HG03342 (cell line): ENCODE measurements around the gene PRIMPOL.
"Not testable (repeated sequence)": the region's sequence is repeated elsewhere in the genome, so short reads cannot be mapped to it uniquely, and the experiment has no call there.

Source experiments
- ATAC-seq: cut with Tn5 transposase; IDR thresholded peaks from one replicate; pipeline ENCODE4 v1.9.1; 2021; ENCODE audit warnings: mild to moderate bottlenecking, moderate library complexity; ENCODE audit not compliant: unreplicated experiment

The PRIMPOL gene

DNA sequence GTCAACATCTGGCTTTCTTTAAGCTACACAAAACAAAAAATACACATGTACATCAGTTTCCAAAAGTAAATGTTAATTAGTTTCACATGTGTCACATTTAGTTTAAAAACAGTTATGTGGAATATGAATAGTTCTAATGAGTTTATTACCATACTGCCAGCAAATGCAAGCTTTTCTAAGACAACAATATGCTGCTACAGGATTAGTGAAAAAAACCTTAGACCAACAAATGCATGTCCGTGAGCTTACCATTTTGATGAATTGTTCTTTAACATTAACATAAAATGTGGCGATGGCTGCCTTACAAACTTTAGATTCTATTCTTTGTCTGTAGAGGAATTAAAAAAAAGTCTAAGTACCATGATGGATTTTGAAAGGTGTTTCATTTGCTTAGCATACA is 52.6 kb downstream of the PRIMPOL start:
- no peak for ATAC-seq

- peak; percentile 79 for ATAC-seq
These were observed 56.2 kb downstream of the PRIMPOL start for GRCh38 chr4:184705692-184706091.

DNA sequence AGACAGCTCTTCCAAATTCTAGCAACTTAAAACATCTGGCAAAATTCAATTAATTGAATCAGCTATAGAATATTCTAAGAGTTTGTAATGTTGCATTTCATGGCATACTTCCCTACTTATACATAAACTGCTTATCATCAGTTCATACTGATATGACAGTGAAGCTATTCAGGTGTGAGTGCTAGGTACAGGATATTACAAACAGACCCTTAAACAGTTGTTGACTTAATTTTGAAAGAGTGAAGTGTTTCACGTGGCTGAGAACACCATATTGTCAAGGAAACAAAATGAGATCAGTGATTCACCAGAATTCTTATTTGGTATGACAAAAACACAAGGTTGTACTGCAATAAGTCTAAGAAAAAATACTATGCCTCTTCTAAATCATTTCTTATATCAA is 56.9 kb downstream of the PRIMPOL start:
- ATAC-seq, result no peak

DNA sequence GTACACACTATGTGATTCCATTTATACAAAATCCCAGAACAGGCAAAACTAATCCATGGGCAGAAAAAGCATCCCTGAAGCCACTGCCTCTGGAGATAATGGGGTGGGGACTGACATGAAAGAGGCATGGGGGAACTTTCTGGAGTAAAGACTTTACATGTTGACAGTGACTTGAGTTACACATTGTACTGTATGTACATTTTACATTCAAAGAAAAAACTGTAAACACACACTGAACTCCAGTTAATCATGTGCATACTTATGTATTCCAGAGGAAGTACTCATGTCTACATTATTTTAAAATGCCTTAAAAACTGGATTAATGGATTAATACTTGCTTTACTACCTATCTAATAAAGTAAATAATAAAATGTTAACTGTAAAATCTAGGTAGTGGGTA is 62.8 kb downstream of the PRIMPOL start:
- no peak for ATAC-seq

GRCh38 chr4:184713887-184714286 is 64.3 kb downstream of the PRIMPOL start:
- ATAC-seq, result no peak

GRCh38 chr4:184715526-184715925 is 66.0 kb downstream of the PRIMPOL start:
- no peak for ATAC-seq

DNA sequence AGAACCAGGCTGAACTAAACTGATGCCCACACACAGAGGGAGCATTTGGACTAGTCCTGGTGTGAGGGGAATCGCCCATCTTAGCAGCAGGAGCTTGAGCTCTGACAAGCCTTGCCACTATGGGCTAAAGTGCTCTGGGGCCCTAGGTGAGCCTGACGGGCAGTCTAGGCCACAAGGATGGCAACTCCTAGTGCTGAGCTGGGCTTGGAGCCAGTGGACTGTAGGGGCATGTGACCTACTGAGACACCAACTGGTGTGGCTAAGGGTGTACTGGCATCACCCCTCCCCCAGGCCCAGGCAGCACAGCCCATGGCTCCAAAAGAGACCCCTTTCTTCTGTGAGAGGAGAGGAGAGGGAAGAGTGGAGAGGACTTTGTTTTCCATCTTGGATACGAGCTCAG is 69.9 kb downstream of the PRIMPOL start:
- no peak for ATAC-seq

DNA sequence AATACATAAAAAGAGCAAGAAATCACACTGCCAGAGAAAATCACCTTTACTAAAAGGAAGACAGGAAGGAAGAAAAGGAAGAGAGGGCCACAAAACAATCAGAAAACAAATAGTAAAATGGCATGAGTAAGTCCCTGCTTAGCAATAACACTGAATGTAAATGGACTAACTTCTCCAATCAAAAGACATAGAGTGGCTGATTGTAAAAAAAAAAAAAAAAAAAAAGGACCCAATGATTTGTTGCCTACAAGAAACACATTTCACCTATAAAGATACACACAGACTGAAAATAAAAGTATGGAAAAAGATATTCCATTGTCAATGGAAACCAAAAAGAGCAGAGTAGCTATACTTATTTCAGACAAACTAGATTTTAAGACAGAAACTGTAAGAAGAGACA is 71.7 kb downstream of the PRIMPOL start:
- no peak for ATAC-seq

GRCh38 chr4:184722798-184723197 is 73.3 kb downstream of the PRIMPOL start:
- no peak for ATAC-seq

- no peak for ATAC-seq
These were observed 77.9 kb downstream of the PRIMPOL start for GRCh38 chr4:184727430-184727829.

GRCh38 chr4:184728858-184729257 is 79.3 kb downstream of the PRIMPOL start:
- ATAC-seq, result no peak

GRCh38 chr4:184729946-184730345 is 80.4 kb downstream of the PRIMPOL start:
- ATAC-seq, result no peak

- ATAC-seq, result no peak
These were observed 81.5 kb downstream of the PRIMPOL start for GRCh38 chr4:184731056-184731455.

- ATAC-seq, result no peak
These were observed 82.6 kb downstream of the PRIMPOL start for GRCh38 chr4:184732126-184732525.

DNA sequence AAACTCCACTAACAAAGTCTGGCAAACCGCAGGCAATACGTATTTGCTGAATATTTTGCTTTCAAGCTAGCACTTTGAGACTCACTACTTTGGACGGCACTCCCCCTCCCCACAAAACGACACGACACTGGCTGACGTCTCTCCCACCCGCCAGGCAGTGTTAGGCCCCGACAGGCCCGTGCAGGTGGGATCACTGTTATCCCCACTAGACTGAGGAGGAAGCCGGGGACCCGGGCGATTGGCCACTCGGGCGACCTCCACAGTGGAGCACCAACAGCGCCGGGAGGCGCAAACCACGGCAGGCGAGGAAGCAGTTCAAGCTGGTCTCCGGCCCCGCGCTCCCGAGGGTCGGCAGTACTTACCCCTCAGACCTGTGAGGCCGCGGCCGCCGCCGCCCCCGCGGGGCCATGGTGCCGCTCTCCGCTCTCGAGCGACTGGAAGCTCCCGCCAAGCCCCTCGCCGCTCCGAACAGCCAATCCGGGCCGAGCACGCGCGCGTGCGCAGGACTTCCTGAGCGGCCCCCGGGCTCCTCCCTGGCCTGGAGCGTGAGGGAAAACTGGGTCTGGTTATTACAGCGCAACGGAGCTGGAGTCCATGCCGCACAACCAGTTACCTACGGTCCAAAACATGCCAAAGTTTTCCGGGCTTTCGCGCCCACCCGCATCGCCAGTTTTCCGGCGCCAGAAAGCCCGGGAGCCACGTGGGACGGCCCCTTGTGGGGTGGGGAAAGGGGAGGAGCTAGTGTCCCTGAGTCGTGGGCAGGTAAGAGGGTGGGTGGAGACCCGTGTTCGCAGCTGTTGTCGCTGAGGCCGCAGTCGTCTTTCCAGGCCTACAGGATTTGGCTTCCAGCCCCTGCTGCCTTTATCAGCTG is 84.4 kb downstream of the PRIMPOL start, which contains the start of gene CENPU:
Gene CENPU, minus strand, starts transcription at position 443 of the 871 bp plus-strand sequence. Its CDS starts 34 bp downstream, at position 409.
- peak; percentile 92 for ATAC-seq

GRCh38 chr4:184734758-184735157 is 85.2 kb downstream of the PRIMPOL start:
- no peak for ATAC-seq

DNA sequence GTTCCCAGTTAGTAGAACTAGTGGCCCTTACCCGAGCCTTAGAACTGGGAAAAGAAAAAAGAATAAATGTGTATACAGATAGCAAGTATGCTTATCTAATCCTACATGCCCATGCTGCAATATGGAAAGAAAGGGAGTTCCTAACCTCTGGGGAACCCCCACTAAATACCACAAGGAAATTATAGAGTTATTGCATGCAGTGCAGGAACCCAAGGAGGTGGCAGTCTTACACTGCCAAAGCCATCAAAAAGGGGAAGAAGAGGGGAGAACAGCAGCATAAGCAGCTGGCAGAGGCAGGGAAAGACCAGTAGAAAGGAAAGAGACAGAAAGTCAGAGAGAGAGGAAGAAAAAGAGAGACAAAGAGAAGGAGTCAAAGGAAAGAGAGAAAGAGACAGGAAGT is 90.0 kb downstream of the PRIMPOL start:
- not testable (repeated sequence) for ATAC-seq

GRCh38 chr4:184740980-184741391 is 91.4 kb downstream of the PRIMPOL start:
- ATAC-seq, result no peak

DNA sequence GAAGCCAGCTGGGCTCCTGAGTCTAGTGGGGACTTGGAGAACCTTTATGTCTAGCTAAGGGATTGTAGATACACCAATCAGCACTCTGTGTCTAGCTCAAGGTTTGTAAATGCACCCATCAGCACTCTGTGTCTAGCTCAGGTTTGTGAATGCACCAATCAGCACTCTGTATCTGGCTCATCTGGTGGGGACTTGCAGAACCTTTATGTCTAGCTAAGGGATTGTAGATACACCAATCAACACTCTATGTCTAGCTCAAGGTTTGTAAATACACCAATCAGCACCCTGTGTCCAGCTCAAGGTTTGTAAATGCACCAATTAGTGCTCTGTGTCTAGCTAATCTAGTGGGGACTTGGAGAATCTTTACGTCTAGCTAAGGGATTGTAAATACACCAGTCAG is 92.1 kb downstream of the PRIMPOL start:
- ATAC-seq, result not testable (repeated sequence)

- ATAC-seq, result no peak
These were observed 94.1 kb downstream of the PRIMPOL start for GRCh38 chr4:184743650-184744049.

DNA sequence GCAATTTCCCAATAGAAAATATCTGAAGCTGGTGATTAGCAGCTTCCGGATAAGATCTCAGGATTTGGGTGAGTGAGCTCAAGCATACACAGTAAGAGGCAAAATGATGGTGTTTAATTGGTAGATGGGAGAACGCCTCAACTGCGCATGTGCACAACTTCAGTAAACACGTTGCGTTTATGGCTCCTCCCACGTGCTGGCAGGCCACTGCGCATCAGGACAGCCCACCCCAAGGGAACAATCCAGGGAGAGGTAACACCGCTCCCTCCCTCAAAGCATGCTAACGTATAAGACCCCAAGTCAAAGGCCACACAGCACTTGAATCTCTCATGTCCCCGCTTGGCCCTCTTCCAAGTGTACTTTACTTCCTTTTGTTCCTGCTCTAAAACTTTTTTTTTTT is 94.7 kb downstream of the PRIMPOL start:
- no peak for ATAC-seq
